HepG2 (cell line): Measurements from ENCODE around the gene ANXA6. TPM values are rescaled to one million over a fixed set of nuclear protein-coding genes. Genes with fewer than 3 reads are reported as not detected.

Experiments
- ATAC-seq: fragments of 200-7000 bp; cut with Tn5 transposase; 3 replicates; pipeline ENCODE4 v1.9.1; 2020; ENCODE audit warnings: mild to moderate bottlenecking, moderate library complexity
- BruUV-seq: library from RNA; stranded (reverse); fragments of 400-500 nt; replicated peaks from 2 replicates; lab custom pipeline; 2021; lab: Mats Ljungman, UMichigan
- CTCF ChIA-PET: fragments of 300-600 bp; formaldehyde crosslinking; extraction: SDS; loops from one replicate; lab custom pipeline; 2021; ENCODE audit warnings: low total read pairs, inconsistent platforms, low intra/inter-chr PET ratio; lab: Yijun Ruan, JAX
- POLR2A ChIA-PET: fragments of 350-600 bp; sonication (Branson Sonifier 250); formaldehyde crosslinking; loops from one replicate; lab custom pipeline; 2020; ENCODE audit warnings: antibody characterized with exemption, inconsistent platforms; lab: Yijun Ruan, JAX
- DNase-seq: peaks from one replicate; pipeline ENCODE4 v3.0.0-alpha.2; 2015; ENCODE audit warnings: low spot score
- FAIRE-seq: peaks from 3 replicates; lab custom pipeline; 2011; peaks lifted over from hg19 to GRCh38; lab: Jason Lieb, UNC
- H2AFZ ChIP-seq: one replicate; pipeline ENCODE4 v1.6.1; 2011; ENCODE audit warnings: low read length, inconsistent platforms
- H3K27ac ChIP-seq: fragments of 300-600 bp; 3 replicates; pipeline ENCODE4 v1.8.0; 2011; ENCODE audit warnings: mixed run types, mild to moderate bottlenecking, mixed read lengths, low read length, inconsistent platforms; ENCODE audit not compliant: insufficient read depth; ENCODE audit errors: extremely low read length
- H3K27me3 ChIP-seq, 2 experiments: fragments of 200-600 bp in 1 of 2; 2 replicates in 1 of 2; 3 replicates in 1 of 2; pipeline versions ENCODE4 v1.6.0 to v1.8.0; 2011; ENCODE audit warnings: low read length in 2 of 2, mild to moderate bottlenecking in 2 of 2, moderate library complexity in 2 of 2, inconsistent platforms in 1 of 2; ENCODE audit not compliant: insufficient read depth in 2 of 2, control insufficient read depth in 1 of 2
- H3K36me3 ChIP-seq, 2 experiments: fragments of 200-600 bp in 1 of 2; replicated peaks in 1 of 2; 2 replicates in 1 of 2; 3 replicates in 1 of 2; pipeline versions ENCODE4 v1.5.1 to v1.8.0; 2011; ENCODE audit warnings: low read length in 2 of 2, inconsistent platforms in 1 of 2; ENCODE audit not compliant: insufficient read depth in 2 of 2, control insufficient read depth in 1 of 2
- H3K4me1 ChIP-seq: 2 replicates; pipeline ENCODE4 v1.5.1; 2012; ENCODE audit warnings: low read length, inconsistent platforms; ENCODE audit not compliant: insufficient read depth
- H3K4me2 ChIP-seq: 2 replicates; pipeline ENCODE4 v1.6.0; 2011; ENCODE audit warnings: low read depth, low read length, inconsistent platforms
- H3K4me3 ChIP-seq, 3 experiments: fragments of 200-600 bp in 1 of 3; sonication (generic), shearing (Covaris generic) in 1 of 3; replicated peaks in 1 of 3; 2 replicates each; pipeline ENCODE4 v1.5.1; 2011 to 2016; ENCODE audit warnings: low read length in 3 of 3, inconsistent platforms in 2 of 3, low read depth in 2 of 3, mild to moderate bottlenecking in 2 of 3, control low read depth in 1 of 3, mixed read lengths in 1 of 3; ENCODE audit not compliant: insufficient read depth in 1 of 3
- H3K79me2 ChIP-seq: one replicate; pipeline ENCODE4 v1.6.1; 2011; ENCODE audit warnings: low read length, inconsistent platforms; ENCODE audit not compliant: insufficient read depth
- H3K9ac ChIP-seq: 2 replicates; pipeline ENCODE4 v1.6.0; 2011; ENCODE audit warnings: mild to moderate bottlenecking, low read depth, low read length, inconsistent platforms; ENCODE audit not compliant: insufficient read depth
- H3K9me3 ChIP-seq: 2 replicates; pipeline ENCODE4 v1.5.1; 2012; ENCODE audit warnings: mild to moderate bottlenecking, low read length
- H4K20me1 ChIP-seq: 2 replicates; pipeline ENCODE4 v1.6.0; 2011; ENCODE audit warnings: inconsistent platforms, mild to moderate bottlenecking, low read length, moderate library complexity; ENCODE audit not compliant: insufficient read depth
- ARID3A ChIP-seq: IDR thresholded peaks from 2 replicates; pipeline ENCODE4 v1.6.1; 2012; ENCODE audit warnings: low read depth, low read length, improper control_type of control experiment
- CBX2 ChIP-seq, 2 experiments: fragments of 200-600 bp in 1 of 2; sonication (generic); formaldehyde crosslinking in 1 of 2; IDR thresholded peaks; 2 replicates each; pipeline versions ENCODE4 v1.7.0 to v1.8.1; 2018 to 2022; ENCODE audit warnings: low read depth in 2 of 2, low read length in 1 of 2, mild to moderate bottlenecking in 1 of 2, missing genetic modification reagents in 1 of 2
- CEBPG ChIP-seq: IDR thresholded peaks from 2 replicates; pipeline ENCODE4 v1.6.1; 2016
- DPF2 ChIP-seq: sonication (generic); formaldehyde crosslinking; IDR thresholded peaks from 2 replicates; pipeline ENCODE4 v1.4.0; 2020; ENCODE audit warnings: mild to moderate bottlenecking, low read depth, missing genetic modification reagents, borderline replicate concordance
- EED ChIP-seq: sonication (generic); formaldehyde crosslinking; IDR thresholded peaks from 2 replicates; pipeline ENCODE4 v1.5.0; 2020; ENCODE audit warnings: mild to moderate bottlenecking, missing genetic modification reagents
- MAX ChIP-seq: IDR thresholded peaks from 2 replicates; pipeline ENCODE4 v1.6.1; 2012; ENCODE audit warnings: inconsistent platforms
- MEIS1 ChIP-seq: sonication (generic); formaldehyde crosslinking; IDR thresholded peaks from 2 replicates; pipeline ENCODE4 v1.9.0; 2021; ENCODE audit warnings: mild to moderate bottlenecking, missing genetic modification reagents, moderate library complexity, borderline replicate concordance
- NR2F6 ChIP-seq, 2 experiments: IDR thresholded peaks; 2 replicates each; pipeline ENCODE4 v1.6.1; 2016; ENCODE audit warnings: antibody characterized with exemption in 1 of 2, mild to moderate bottlenecking in 1 of 2
- SP5 ChIP-seq: IDR thresholded peaks from 2 replicates; pipeline ENCODE4 v1.6.1; 2016; ENCODE audit warnings: low read depth, borderline replicate concordance
- STAT6 ChIP-seq: sonication (generic); formaldehyde crosslinking; IDR thresholded peaks from 2 replicates; pipeline ENCODE4 v1.4.0; 2020; ENCODE audit warnings: missing genetic modification reagents, mild to moderate bottlenecking, borderline replicate concordance
- TAF1 ChIP-seq: sonication (generic); formaldehyde crosslinking; IDR thresholded peaks from 2 replicates; pipeline ENCODE4 v1.4.0; 2020; ENCODE audit warnings: missing genetic modification reagents
- TEAD3 ChIP-seq: optimal IDR thresholded peaks from 2 replicates; pipeline ENCODE3; 2016; ENCODE audit warnings: borderline replicate concordance
- ZBTB34 ChIP-seq: sonication (generic); formaldehyde crosslinking; IDR thresholded peaks from 2 replicates; pipeline ENCODE4 v1.8.0; 2022; ENCODE audit warnings: mild to moderate bottlenecking, missing genetic modification reagents
- ZNF605 ChIP-seq: sonication (generic); formaldehyde crosslinking; IDR thresholded peaks from 2 replicates; pipeline ENCODE4 v1.8.0; 2022; ENCODE audit warnings: mild to moderate bottlenecking, missing genetic modification reagents
- WGBS: methylation state at CpG from one replicate; pipeline ENCODE4 v1.1.6; 2017; ENCODE audit warnings: low lambda C conversion rate; 5-methylcytosine and 5-hydroxymethylcytosine counted together
- in situ Hi-C: cut with HindIII; loops from 2 replicates; pipeline ENCODE4 v1.10.0; 2017; ENCODE audit warnings: low pct_unique_long_range_greater_than_20kb; ENCODE audit not compliant: extremely low pct_ligation_motif_present
- intact Hi-C: fragments of 100-400 bp; cut with micrococcal nuclease; formaldehyde crosslinking; loops from one replicate; pipeline ENCODE4 v1.10.0; 2022; ENCODE audit not compliant: unreplicated experiment
- polyA plus RNA-seq, 8 experiments: library from polyadenylated mRNA; depleted of rRNA in 3 of 8; stranded (reverse) in 7 of 8; unstranded in 1 of 8; fragments of >200 nt; fragmentation: Illumina TruSeq in 4 of 8; extraction: Trizol in 4 of 8; gene quantifications; 2 replicates each; pipeline versions ENCODE4 v1.2.1 to v1.2.3, GENCODE V29; 2011 to 2016; ENCODE audit warnings: low read depth in 4 of 8, missing spikeins in 1 of 8, mixed read lengths in 1 of 8; ENCODE audit not compliant: insufficient read depth in 1 of 8
- total RNA-seq, 5 experiments: library from RNA; depleted of rRNA; stranded (reverse); fragments of >200 nt; fragmentation: Illumina TruSeq; extraction: Trizol; gene quantifications; 2 replicates each; pipeline ENCODE4 v1.2.3, GENCODE V29; 2016; ENCODE audit warnings: low read depth in 1 of 5

ANXA6 gene
- total and polyA plus RNA-seq, 2 of the 13 experiments (the other 11 are each of a cell fraction or from before 2014, with no cell fraction given): 103 to 125 TPM

DNA sequence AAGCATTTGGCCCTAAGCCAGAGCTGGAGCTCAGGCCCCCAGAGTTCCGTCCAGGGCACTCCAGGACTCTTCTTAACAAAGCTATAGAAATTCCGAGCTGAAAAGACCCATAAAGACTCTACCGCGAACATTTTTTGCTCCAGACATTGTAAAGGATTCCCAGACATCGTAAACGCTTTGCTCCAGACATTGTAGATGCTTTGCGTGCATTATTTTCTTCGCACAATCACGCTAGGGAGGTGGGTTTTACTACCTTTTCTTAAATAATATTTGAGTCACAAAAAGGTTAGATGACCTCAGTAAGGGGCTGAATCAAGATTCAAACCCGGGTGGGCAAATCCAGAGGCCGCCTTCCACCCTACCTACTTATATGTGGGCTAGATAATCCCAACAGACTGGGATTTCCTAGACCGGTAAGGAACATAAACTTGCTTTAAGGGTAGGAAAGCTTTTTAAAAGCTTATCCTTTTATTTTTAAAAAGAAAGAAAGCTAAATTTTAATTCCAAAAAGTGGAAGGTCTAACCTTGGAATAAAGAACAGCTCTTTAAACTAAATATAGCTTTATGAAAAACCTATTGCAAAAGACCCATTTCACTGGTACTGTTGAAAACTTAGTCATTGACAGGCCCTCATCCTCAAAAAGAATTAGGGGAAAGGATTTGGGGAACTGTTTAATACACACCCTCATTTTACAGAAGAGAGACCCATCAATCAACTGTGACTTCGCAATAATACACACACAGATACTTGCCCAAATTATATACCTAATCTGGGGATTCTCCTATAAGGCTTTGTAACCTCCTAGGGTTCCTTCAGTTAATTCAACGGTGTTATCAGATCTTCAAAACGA lies 75.9 kb downstream of the ANXA6 start (continued):
- TF ChIP-seq NR2F6 (IDR thresholded peaks at IDR 0.05) (no peak), NR2F6 (CRISPR knock-in tag; IDR thresholded peaks at IDR 0.05) (no peak), TEAD3 (CRISPR knock-in tag) (no peak), DPF2 (CRISPR knock-in tag) (no peak), SP5 (CRISPR knock-in tag) (no peak), MAX (no peak), TAF1 (CRISPR knock-in tag) (no peak), ARID3A (no peak)

- H3K79me2 ChIP-seq: peaks cover 52% of the 10 kb centered on the region
- H3K9me3 ChIP-seq: no peaks in the 10 kb centered on the region
- H3K4me2 ChIP-seq: peak within 1 kb of the TSS; percentile 96
- FAIRE-seq: no peak
- peak within 1 kb of the TSS; percentile 89 to 96 (median 92) for H3K4me3 ChIP-seq
- H3K4me1 ChIP-seq: peaks cover 76% of the 10 kb centered on the region
- H4K20me1 ChIP-seq: peaks cover 19% of the 10 kb centered on the region
- peak; percentile 94 for ATAC-seq
- peak within 1 kb of the TSS; percentile 68 for H2AFZ ChIP-seq
- peak; percentile 81 for DNase-seq
- peak within 1 kb of the TSS; percentile 96 for H3K9ac ChIP-seq
- H3K27me3 ChIP-seq: no peaks in the 10 kb centered on the region; a peak in 1 of 5 replicates
- 2% methylated on average over 9 of the region's 86 CpGs for WGBS
- ChIA-PET POLR2A (interaction anchor here (0.7 to 3.2 kb wide), 10 partner anchors 9 to 690 kb away, joined by 3 to 10 read pairs (median 4); partner anchors contain the start of genes GM2A and GPX3), CTCF (no interaction called here)
- H3K36me3 ChIP-seq: peaks cover 0 to 12% of the 10 kb centered on the region in 2 experiments; a peak in 3 of 5 replicates
- peak within 1 kb of the TSS; percentile 94 for H3K27ac ChIP-seq
- intact Hi-C loops: loop anchor here (1.0 kb wide), 1 partner anchor 34 kb away; no protein-coding TSS in a partner anchor
- BruUV-seq: no TSS peak
- in situ Hi-C loops: no loop called here
- TF ChIP-seq STAT6 (CRISPR knock-in tag): peak; percentile 87; the same call in 1 of the 2 replicates
- TF ChIP-seq CEBPG: no peak
- peak; percentile 94 for TF ChIP-seq ZNF605 (CRISPR knock-in tag)
- no peak for TF ChIP-seq MEIS1 (CRISPR knock-in tag)
- no peak for TF ChIP-seq ZBTB34 (CRISPR knock-in tag)
- peak; percentile 12; the same call in 1 of the 2 replicates for TF ChIP-seq EED (CRISPR knock-in tag)
- TF ChIP-seq CBX2 (IDR thresholded peaks at IDR 0.05; ENCODE audit: low read depth, low read length): no peak
- TF ChIP-seq CBX2 (CRISPR knock-in tag; IDR thresholded peaks at IDR 0.05; ENCODE audit: low read depth): no peak
Observed at GRCh38 chr5:151080613-151081430, 76.8 kb downstream of the ANXA6 start, which contains the start of gene TNIP1. TSS of gene TNIP1 (minus strand) at chr5:151081034. CDS start at chr5:151065095, 15,939 bp downstream.
